OCI-LY7 (cell line): ENCODE data around the gene TBC1D8. TPM values are rescaled to one million over a fixed set of nuclear protein-coding genes. Genes with fewer than 3 reads are reported as not detected.

Source experiments
- BruUV-seq: library from RNA; stranded (reverse); fragments of 400-500 nt; replicated peaks from 2 replicates; lab custom pipeline; 2021; lab: Mats Ljungman, UMichigan
- CTCF ChIA-PET: fragments of 300-600 bp; sonication (Branson Sonifier 250); formaldehyde crosslinking; loops from one replicate; lab custom pipeline; 2022; ENCODE audit warnings: antibody characterized with exemption; ENCODE audit not compliant: unreplicated experiment; lab: Charles Lee
- POLR2A ChIA-PET: fragments of 300-600 bp; sonication (Branson Sonifier 250); formaldehyde crosslinking; loops from one replicate; lab custom pipeline; 2022; ENCODE audit warnings: antibody characterized with exemption; lab: Charles Lee
- DNase-seq: peaks from one replicate; pipeline ENCODE4 v3.0.0-alpha.2; 2015; ENCODE audit warnings: low spot score
- H2AFZ ChIP-seq: fragments of 200-600 bp; sonication (generic), shearing (Covaris generic); 2 replicates; pipeline ENCODE4 v1.6.1; 2014; ENCODE audit warnings: mild to moderate bottlenecking, antibody characterized with exemption, low read length, moderate library complexity
- H3K27ac ChIP-seq: fragments of 200-600 bp; sonication (generic); 2 replicates; pipeline ENCODE4 v1.5.1; 2014; ENCODE audit warnings: mixed run types, low read depth, mild to moderate bottlenecking, moderate library complexity, low read length, inconsistent platforms; ENCODE audit not compliant: poor library complexity, severe bottlenecking
- H3K36me3 ChIP-seq: fragments of 200-600 bp; sonication (generic); 2 replicates; pipeline ENCODE4 v1.6.1; 2014; ENCODE audit warnings: mild to moderate bottlenecking, antibody characterized with exemption, low read length, moderate library complexity, mixed read lengths; ENCODE audit not compliant: insufficient read depth
- H3K4me1 ChIP-seq: fragments of 200-600 bp; sonication (generic); 2 replicates; pipeline ENCODE4 v1.5.1; 2014; ENCODE audit warnings: mild to moderate bottlenecking, low read length; ENCODE audit not compliant: insufficient read depth, poor library complexity, severe bottlenecking
- H3K4me2 ChIP-seq: fragments of 200-600 bp; sonication (generic); 2 replicates; pipeline ENCODE4 v1.6.1; 2014; ENCODE audit warnings: mild to moderate bottlenecking, low read length
- H3K4me3 ChIP-seq: fragments of 200-600 bp; sonication (generic); 2 replicates; pipeline ENCODE4 v1.5.1; 2014; ENCODE audit warnings: mild to moderate bottlenecking, low read depth, low read length; ENCODE audit not compliant: poor library complexity, severe bottlenecking
- H3K79me2 ChIP-seq: fragments of 200-600 bp; sonication (generic); 2 replicates; pipeline ENCODE4 v1.6.1; 2016; ENCODE audit warnings: low read depth, mild to moderate bottlenecking, low read length, moderate library complexity, mixed read lengths; ENCODE audit not compliant: insufficient read depth
- H3K9me2 ChIP-seq: fragments of 200-600 bp; sonication (generic); 2 replicates; pipeline ENCODE4 v1.6.1; 2016; ENCODE audit warnings: mild to moderate bottlenecking, low read length, mixed read lengths; ENCODE audit not compliant: insufficient read depth
- H3K9me3 ChIP-seq: fragments of 200-600 bp; sonication (generic); 2 replicates; pipeline ENCODE4 v1.6.1; 2014; ENCODE audit warnings: mild to moderate bottlenecking, mixed run types, low read length, mixed read lengths
- H4K20me1 ChIP-seq: fragments of 200-600 bp; sonication (generic); 2 replicates; pipeline ENCODE4 v1.6.1; 2014; ENCODE audit warnings: mild to moderate bottlenecking, antibody characterized with exemption, low read length, moderate library complexity, mixed read lengths; ENCODE audit not compliant: insufficient read depth
- EZH2phosphoT487 ChIP-seq: fragments of 200-600 bp; sonication (generic); IDR thresholded peaks from 2 replicates; pipeline ENCODE4 v1.6.1; 2018; ENCODE audit warnings: low read depth, borderline replicate concordance, mild to moderate bottlenecking, mixed run types, antibody characterized with exemption, low read length, moderate library complexity, mixed read lengths
- intact Hi-C: fragments of 100-400 bp; cut with micrococcal nuclease; formaldehyde crosslinking; loops from one replicate; pipeline ENCODE4 v1.10.0; 2022; ENCODE audit not compliant: unreplicated experiment
- total RNA-seq, 2 experiments: library from RNA; depleted of rRNA in 1 of 2; stranded (reverse); fragments of >200 nt in 1 of 2; shearing (Covaris generic) in 1 of 2; gene quantifications; 2 replicates each; pipeline ENCODE4 v1.2.3, GENCODE V29; 2014 to 2022
- TF ChIP-seq, protein P1 (sequence below): fragments of 200-600 bp; sonication (generic); conservative IDR thresholded peaks from 2 replicates; pipeline ENCODE4 v1.5.1; 2014; ENCODE audit warnings: mild to moderate bottlenecking, antibody characterized with exemption, low read length, moderate library complexity, mixed read lengths

Gene TBC1D8
- total RNA-seq, 2 experiments from 2014 or later, result 0.22 to 0.49 TPM

GRCh38 chr2:101116841-101117552 lies 34.2 kb downstream of the TBC1D8 start:
- BruUV-seq, result no TSS peak
- Histone ChIP-seq H3K27ac (no peak overlapping the region), H3K4me1 (no peaks in the 10 kb centered on the region), H3K4me3 (no peak overlapping the region), H3K79me2 (no peaks in the 10 kb centered on the region), H3K4me2 (no peak overlapping the region), H2AFZ (no peak overlapping the region), H3K9me2 (no peaks in the 10 kb centered on the region), H3K9me3 (no peaks in the 10 kb centered on the region), H4K20me1 (no peaks in the 10 kb centered on the region), H3K36me3 (no peaks in the 10 kb centered on the region)
- POLR2A ChIA-PET, result no interaction called here
- TF ChIP-seq, protein P1, sequence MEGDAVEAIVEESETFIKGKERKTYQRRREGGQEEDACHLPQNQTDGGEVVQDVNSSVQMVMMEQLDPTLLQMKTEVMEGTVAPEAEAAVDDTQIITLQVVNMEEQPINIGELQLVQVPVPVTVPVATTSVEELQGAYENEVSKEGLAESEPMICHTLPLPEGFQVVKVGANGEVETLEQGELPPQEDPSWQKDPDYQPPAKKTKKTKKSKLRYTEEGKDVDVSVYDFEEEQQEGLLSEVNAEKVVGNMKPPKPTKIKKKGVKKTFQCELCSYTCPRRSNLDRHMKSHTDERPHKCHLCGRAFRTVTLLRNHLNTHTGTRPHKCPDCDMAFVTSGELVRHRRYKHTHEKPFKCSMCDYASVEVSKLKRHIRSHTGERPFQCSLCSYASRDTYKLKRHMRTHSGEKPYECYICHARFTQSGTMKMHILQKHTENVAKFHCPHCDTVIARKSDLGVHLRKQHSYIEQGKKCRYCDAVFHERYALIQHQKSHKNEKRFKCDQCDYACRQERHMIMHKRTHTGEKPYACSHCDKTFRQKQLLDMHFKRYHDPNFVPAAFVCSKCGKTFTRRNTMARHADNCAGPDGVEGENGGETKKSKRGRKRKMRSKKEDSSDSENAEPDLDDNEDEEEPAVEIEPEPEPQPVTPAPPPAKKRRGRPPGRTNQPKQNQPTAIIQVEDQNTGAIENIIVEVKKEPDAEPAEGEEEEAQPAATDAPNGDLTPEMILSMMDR, result no peak
- no peak for TF ChIP-seq EZH2phosphoT487
- DNase-seq, result no peak
- CTCF ChIA-PET, result no interaction called here
- intact Hi-C loops, result no loop called here

GRCh38 chr2:101116348-101116747 lies 34.8 kb downstream of the TBC1D8 start:
- H3K4me3 ChIP-seq, result no peak overlapping the region
- no peak for TF ChIP-seq EZH2phosphoT487
- BruUV-seq, result no TSS peak
- POLR2A ChIA-PET, result no interaction called here
- H3K4me2 ChIP-seq, result no peak overlapping the region
- H3K4me1 ChIP-seq, result no peaks in the 10 kb centered on the region
- no peaks in the 10 kb centered on the region for H3K9me3 ChIP-seq
- no peaks in the 10 kb centered on the region for H3K79me2 ChIP-seq
- no peak for DNase-seq
- no peaks in the 10 kb centered on the region for H4K20me1 ChIP-seq
- H3K9me2 ChIP-seq, result no peaks in the 10 kb centered on the region
- no peak overlapping the region for H2AFZ ChIP-seq
- no peak overlapping the region for H3K27ac ChIP-seq
- H3K36me3 ChIP-seq, result no peaks in the 10 kb centered on the region
- intact Hi-C loops, result no loop called here
- CTCF ChIA-PET, result no interaction called here

GRCh38 chr2:101115664-101116063 lies 35.5 kb downstream of the TBC1D8 start:
- Histone ChIP-seq H3K36me3 (no peaks in the 10 kb centered on the region), H3K4me2 (no peak overlapping the region), H3K79me2 (no peaks in the 10 kb centered on the region), H3K4me1 (no peaks in the 10 kb centered on the region), H3K9me2 (no peaks in the 10 kb centered on the region), H3K27ac (no peak overlapping the region), H2AFZ (no peak overlapping the region), H3K4me3 (no peak overlapping the region), H4K20me1 (no peaks in the 10 kb centered on the region), H3K9me3 (no peaks in the 10 kb centered on the region)
- intact Hi-C loops, result no loop called here
- ChIA-PET POLR2A (no interaction called here), CTCF (no interaction called here)
- DNase-seq, result no peak
- TF ChIP-seq, protein P1, result no peak
- TF ChIP-seq EZH2phosphoT487, result no peak
- BruUV-seq, result no TSS peak
